OCI-LY3 (cell line): Measurements from ENCODE around the gene GHRHR.

Source experiments
- CTCF ChIP-seq: fragments of 200-600, 300-600 bp; sonication (generic); IDR thresholded peaks from 2 replicates; pipeline ENCODE4 v1.5.1; 2014; ENCODE audit warnings: antibody characterized with exemption, low read length, low read depth
- EZH2phosphoT487 ChIP-seq: fragments of 200-600 bp; shearing (Covaris generic); IDR thresholded peaks from 2 replicates; pipeline ENCODE4 v1.6.1; 2018; ENCODE audit warnings: antibody characterized with exemption, mixed run types, low read depth

- TF ChIP-seq CTCF (no peak), EZH2phosphoT487 (no peak)
Measured at GRCh38 chr7:30973292-30973691, 9.5 kb downstream of the GHRHR start.
